NB4 (cell line): ENCODE results near the gene GUCY2D.

Experiments
- DNase-seq: peaks from one replicate; pipeline ENCODE4 v3.0.0; 2010; ENCODE audit warnings: low read depth
- H3K4me3 ChIP-seq: one replicate; pipeline ENCODE4 v1.5.1; 2011; ENCODE audit warnings: mild to moderate bottlenecking, low read depth, low read length, moderate library complexity
- CTCF ChIP-seq: IDR thresholded peaks from one replicate; pipeline ENCODE4 v1.5.1; 2012; ENCODE audit warnings: low read depth, low read length
- MYC ChIP-seq: IDR thresholded peaks from 2 replicates; pipeline ENCODE4 v1.6.1; 2011; ENCODE audit warnings: low read depth, low read length
- POLR2A ChIP-seq: IDR thresholded peaks from 2 replicates; pipeline ENCODE4 v1.6.1; 2011; ENCODE audit warnings: mild to moderate bottlenecking; ENCODE audit not compliant: insufficient read length; ENCODE audit errors: extremely low read depth
- TF ChIP-seq, protein P1 (sequence below): IDR thresholded peaks from 2 replicates; pipeline ENCODE4 v1.6.1; 2011; ENCODE audit warnings: low read depth, low read length

GUCY2D gene

GRCh38 chr17:7988750-7989178 is 13.7 kb upstream of the GUCY2D start:
- peak; percentile 84 for DNase-seq
- no peak overlapping the region for H3K4me3 ChIP-seq
- TF ChIP-seq POLR2A (no peak), MYC (peak; percentile 56; the same call in 1 of the 2 replicates), CTCF (peak; percentile 21)
- TF ChIP-seq, protein P1, sequence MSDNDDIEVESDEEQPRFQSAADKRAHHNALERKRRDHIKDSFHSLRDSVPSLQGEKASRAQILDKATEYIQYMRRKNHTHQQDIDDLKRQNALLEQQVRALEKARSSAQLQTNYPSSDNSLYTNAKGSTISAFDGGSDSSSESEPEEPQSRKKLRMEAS: peak; percentile 84

DNA sequence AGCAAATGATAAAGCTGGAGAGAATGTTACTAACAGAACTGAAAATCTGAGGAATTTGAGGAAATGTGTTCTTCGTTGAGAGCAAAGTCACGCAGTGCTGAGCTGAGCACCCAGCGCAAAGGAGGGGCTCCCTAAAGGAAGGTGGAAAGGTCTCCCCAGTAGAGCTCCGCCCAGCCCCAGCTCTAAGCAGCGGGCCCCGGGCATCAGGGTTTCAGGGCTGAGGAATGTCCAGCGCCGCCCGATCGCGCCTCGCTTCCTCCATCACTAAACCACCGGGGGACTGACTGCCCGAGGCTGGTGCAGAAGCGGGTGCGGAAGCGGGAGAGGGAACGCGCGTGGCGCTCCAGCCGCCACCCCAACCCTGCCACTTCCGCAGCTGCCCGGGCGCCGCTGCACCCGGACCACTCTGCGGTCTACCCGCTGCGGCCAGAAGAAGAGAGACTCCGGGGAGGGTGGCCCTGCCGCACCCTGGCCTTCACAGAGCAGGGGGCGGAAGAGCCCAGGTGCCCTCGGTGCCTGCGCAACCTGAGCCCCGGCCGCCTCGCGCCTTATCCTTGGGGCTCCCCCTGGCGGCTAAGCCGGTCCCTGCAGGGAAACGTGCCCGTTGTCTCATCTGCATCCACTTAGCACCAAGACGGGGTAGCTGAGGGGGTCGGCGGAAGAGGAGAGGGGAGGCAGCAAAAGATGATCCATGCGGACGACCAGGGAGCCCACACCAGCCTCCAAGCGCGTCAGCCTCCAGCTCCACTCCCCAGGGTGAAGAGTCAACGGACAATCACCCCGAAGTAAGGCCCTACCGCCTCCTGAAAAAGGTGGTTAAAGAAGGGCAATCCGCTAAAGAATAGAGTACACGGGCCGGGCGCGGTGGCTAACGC is 12.4 kb upstream of the GUCY2D start:
- peak; percentile 90 for DNase-seq
- peak overlapping the region; percentile 51 for H3K4me3 ChIP-seq
- TF ChIP-seq CTCF (peak; percentile 72), POLR2A (peak; percentile 28), MYC (peak; percentile 68)
- TF ChIP-seq, protein P1: peak; percentile 28; the same call in 1 of the 2 replicates

- TF ChIP-seq, protein P1: no peak
- TF ChIP-seq MYC (no peak), CTCF (no peak), POLR2A (no peak)
- H3K4me3 ChIP-seq: no peak overlapping the region
- no peak for DNase-seq
These were observed 9.9 kb upstream of the GUCY2D start for GRCh38 chr17:7992516-7992915.

DNA sequence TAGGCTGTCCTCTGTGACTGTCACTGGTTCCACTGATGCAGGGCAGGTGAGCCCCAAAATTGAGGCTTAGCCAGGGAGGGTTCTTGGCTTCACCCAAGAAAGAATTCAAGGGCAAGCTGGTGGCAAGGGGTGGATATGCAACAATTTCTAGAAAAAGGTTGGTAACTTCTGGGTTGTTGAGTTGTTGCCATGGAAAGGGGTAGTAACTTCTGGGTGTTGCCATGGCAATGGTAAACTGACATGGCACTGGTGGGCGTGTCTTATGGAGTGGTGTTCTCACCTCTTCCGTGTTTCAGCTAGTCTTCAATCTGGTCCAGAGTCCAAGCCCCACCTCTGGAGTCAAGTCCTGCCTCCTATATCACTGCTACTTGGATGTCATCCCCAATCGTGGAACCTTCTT is 9.5 kb upstream of the GUCY2D start:
- no peak overlapping the region for H3K4me3 ChIP-seq
- TF ChIP-seq POLR2A: no peak
- no peak for TF ChIP-seq MYC
- no peak for TF ChIP-seq CTCF
- TF ChIP-seq, protein P1: no peak
- no peak for DNase-seq

DNA sequence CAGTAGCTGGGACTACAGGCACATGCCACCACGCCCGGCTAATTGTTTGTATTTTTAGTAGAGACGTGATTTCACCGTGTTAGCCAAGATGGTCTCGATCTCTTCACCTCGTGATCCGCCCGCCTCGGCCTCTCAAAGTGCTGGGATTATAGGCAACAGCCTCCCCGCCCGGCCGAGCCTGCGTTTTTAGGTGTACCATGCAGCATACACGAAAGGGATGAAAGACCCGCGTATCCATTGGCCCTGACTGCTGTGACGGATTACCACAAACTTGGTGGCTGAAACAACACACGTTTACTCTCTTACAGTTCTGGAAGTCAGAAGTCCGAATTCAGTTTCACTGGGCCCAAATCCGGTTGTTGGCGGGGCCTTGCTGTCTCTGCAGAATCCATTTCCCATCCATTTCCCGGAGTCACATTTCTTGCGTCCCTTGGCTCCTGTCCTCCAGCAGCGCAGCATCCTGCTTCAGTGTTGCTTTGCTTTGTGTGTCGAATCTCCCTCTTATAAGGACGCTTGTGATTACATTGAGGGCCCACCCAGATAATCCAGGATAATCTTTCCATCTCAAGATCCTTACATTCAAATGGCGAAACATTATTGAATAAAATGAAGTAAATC is 8.3 kb upstream of the GUCY2D start:
- no peak overlapping the region for H3K4me3 ChIP-seq
- no peak for TF ChIP-seq MYC
- no peak for TF ChIP-seq POLR2A
- DNase-seq: no peak

- no peak overlapping the region for H3K4me3 ChIP-seq
- DNase-seq: no peak
- no peak for TF ChIP-seq CTCF
- TF ChIP-seq, protein P1: no peak
- no peak for TF ChIP-seq MYC
- no peak for TF ChIP-seq POLR2A
These were observed 6.7 kb upstream of the GUCY2D start for GRCh38 chr17:7995724-7996123.
